ENCODE data around the gene RUNX3. TPM values are rescaled to one million over a fixed set of nuclear protein-coding genes. Genes with fewer than 3 reads are reported as not detected.

RUNX3 gene
- total RNA-seq, 2 donors from 2014 or later: 6.8 to 8.5 TPM

DNA sequence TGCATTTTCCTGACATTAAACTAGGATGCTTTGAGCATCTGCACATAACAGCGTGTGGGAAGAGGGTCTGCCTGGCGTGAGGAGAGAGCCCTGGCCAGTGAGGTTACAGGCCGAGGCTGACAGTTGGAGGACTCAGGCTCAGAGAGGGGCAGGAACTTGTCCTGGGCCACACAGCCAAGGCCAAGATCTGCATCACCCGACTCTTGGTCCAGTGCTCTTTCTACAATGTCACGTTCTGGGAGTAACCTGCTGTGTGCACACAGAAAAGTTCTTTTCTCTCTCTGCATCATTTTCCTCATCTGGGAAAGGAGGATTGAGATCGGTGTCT, 42.8 kb upstream of the RUNX3 start:
- Histone ChIP-seq H3K4me1 (ENCODE audit: control insufficient read depth in 1 of 2, low read depth in 2 of 2) (no peaks in the 10 kb centered on the region), H3K27me3 (replicated peaks; ENCODE audit: insufficient read depth) (no peaks in the 10 kb centered on the region), H3K4me3 (no peak overlapping the region), H3K27ac (no peak overlapping the region), H3K36me3 (no peaks in the 10 kb centered on the region), H3K9me3 (peaks cover 26% of the 10 kb centered on the region)
- TF ChIP-seq, protein P1, sequence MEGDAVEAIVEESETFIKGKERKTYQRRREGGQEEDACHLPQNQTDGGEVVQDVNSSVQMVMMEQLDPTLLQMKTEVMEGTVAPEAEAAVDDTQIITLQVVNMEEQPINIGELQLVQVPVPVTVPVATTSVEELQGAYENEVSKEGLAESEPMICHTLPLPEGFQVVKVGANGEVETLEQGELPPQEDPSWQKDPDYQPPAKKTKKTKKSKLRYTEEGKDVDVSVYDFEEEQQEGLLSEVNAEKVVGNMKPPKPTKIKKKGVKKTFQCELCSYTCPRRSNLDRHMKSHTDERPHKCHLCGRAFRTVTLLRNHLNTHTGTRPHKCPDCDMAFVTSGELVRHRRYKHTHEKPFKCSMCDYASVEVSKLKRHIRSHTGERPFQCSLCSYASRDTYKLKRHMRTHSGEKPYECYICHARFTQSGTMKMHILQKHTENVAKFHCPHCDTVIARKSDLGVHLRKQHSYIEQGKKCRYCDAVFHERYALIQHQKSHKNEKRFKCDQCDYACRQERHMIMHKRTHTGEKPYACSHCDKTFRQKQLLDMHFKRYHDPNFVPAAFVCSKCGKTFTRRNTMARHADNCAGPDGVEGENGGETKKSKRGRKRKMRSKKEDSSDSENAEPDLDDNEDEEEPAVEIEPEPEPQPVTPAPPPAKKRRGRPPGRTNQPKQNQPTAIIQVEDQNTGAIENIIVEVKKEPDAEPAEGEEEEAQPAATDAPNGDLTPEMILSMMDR (IDR thresholded peaks at IDR 0.05): no peak
- DNase-seq (ENCODE audit: low spot score): no peak
- no peak for ATAC-seq (ENCODE audit: insufficient number of reproducible peaks, low FRiP score, low read depth)

DNA sequence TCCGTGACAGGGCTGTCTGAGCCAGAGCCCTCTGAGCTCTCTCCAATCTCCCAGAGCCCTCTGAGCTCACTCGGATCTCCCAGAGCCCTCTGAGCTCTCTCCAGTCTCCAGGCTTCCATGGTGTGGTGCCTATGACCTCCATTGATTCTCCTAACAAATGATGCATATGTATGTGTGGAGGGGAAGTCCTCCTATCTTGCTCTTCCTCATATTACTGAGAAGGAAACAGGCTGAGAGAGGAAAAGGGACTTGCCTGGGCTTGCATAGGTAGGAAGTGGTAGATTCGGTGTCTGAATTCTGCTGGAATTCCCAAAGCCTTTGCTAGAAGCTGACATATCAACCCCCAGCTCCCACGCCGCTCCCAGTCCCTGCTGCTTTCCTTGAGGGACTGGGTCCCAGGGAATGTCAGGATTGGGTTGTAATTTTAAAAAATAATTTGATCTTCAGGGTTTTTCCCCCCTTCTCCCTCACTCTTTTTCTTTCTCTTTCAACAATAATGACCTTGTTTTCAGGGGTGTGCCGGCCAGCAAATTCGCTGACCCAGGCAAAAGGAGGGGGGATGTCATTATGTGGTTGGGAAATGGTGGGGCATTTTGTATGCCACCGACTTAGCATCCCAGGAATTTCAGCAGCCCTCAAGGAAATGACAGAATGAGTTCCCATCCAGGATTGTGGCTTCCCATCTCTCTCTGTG, 42.3 kb upstream of the RUNX3 start:
- H3K27me3 ChIP-seq (replicated peaks; ENCODE audit: insufficient read depth): no peaks in the 10 kb centered on the region
- H3K36me3 ChIP-seq: no peaks in the 10 kb centered on the region
- no peak for ATAC-seq (ENCODE audit: insufficient number of reproducible peaks, low FRiP score, low read depth)
- no peak for DNase-seq (ENCODE audit: low spot score)
- no peaks in the 10 kb centered on the region for H3K4me1 ChIP-seq (ENCODE audit: control insufficient read depth in 1 of 2, low read depth in 2 of 2)
- TF ChIP-seq, protein P1 (IDR thresholded peaks at IDR 0.05): no peak
- H3K4me3 ChIP-seq: no peak overlapping the region
- H3K9me3 ChIP-seq: peaks cover 26% of the 10 kb centered on the region
- H3K27ac ChIP-seq: no peak overlapping the region

DNA sequence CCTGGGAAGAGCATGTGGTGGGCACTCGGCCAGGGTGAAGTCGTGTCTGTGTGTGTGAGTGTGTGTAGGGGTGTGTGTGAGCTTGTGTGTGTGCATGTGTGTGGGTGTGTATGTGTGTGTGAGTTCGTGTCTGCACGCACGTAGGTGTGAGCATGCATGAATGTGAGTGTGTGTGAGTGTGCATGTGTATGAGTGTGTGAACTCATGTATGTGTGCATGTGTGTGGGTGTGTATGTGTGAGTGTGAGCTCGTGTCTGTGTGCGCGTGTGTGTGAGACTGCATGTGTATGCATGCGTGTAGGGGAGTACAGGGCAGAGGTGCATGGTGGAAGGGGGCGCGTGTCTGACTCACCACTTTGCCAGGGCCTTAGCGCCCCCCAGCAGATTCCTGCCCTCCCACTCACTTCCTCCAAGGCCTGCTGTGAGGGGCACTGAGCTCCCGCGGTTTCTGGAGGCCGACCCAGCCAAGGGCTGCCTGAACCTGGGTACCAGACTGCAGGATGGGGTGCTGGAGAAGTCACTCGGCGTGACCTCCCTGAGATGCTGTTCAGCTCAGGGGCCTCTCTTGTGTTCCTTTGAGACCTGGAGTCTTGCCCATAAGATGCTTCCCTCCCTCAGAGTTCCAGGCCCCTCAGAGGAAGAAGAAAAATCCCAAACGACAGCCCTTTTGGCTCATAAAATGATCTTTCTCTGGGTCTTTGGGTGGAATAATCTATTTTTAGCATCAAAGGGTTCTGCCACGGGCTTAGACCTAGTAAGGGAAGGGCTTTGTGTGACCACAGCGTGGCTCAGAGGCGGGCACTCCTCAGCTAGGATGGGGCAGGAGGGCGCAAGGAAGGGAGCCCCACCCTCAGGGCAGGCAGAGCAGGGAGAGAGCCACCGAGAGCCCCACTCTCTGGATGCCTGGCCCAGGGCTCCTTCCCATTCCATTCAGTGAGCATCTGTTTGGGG, 41.1 kb upstream of the RUNX3 start:
- no peaks in the 10 kb centered on the region for H3K4me1 ChIP-seq (ENCODE audit: control insufficient read depth in 1 of 2, low read depth in 2 of 2)
- ATAC-seq (ENCODE audit: insufficient number of reproducible peaks, low FRiP score, low read depth) (no peak), DNase-seq (ENCODE audit: low spot score) (no peak)
- H3K27me3 ChIP-seq (replicated peaks; ENCODE audit: insufficient read depth): no peaks in the 10 kb centered on the region
- H3K27ac ChIP-seq: no peak overlapping the region
- H3K4me3 ChIP-seq: no peak overlapping the region
- H3K36me3 ChIP-seq: no peaks in the 10 kb centered on the region
- TF ChIP-seq, protein P1 (IDR thresholded peaks at IDR 0.05): no peak
- peaks cover 21% of the 10 kb centered on the region for H3K9me3 ChIP-seq

DNA sequence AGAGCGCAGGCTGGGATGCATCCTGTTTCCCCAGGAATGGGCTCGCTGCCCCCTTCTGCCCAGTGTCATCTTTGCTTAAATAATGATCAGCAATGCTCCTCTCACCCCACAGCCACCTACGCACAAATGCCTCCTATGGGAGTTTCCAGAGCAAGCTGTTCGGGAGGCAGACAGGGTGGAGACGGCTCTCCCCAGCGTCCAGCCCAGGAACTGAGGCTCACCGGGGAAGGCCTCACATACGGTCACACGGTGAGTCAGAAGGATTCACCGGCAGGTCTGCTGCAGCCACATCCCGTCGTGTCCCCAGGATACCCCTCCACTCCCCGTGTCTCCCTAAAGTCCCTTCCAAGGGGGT, 40.3 kb upstream of the RUNX3 start:
- no peaks in the 10 kb centered on the region for H3K36me3 ChIP-seq
- H3K27me3 ChIP-seq (replicated peaks; ENCODE audit: insufficient read depth): no peaks in the 10 kb centered on the region
- H3K27ac ChIP-seq: no peak overlapping the region
- DNase-seq (ENCODE audit: low spot score): no peak
- TF ChIP-seq, protein P1 (IDR thresholded peaks at IDR 0.05): no peak
- ATAC-seq (ENCODE audit: insufficient number of reproducible peaks, low FRiP score, low read depth): no peak
- H3K4me3 ChIP-seq: no peak overlapping the region
- H3K9me3 ChIP-seq: peaks cover 14% of the 10 kb centered on the region
- H3K4me1 ChIP-seq (ENCODE audit: control insufficient read depth in 1 of 2, low read depth in 2 of 2): no peaks in the 10 kb centered on the region

DNA sequence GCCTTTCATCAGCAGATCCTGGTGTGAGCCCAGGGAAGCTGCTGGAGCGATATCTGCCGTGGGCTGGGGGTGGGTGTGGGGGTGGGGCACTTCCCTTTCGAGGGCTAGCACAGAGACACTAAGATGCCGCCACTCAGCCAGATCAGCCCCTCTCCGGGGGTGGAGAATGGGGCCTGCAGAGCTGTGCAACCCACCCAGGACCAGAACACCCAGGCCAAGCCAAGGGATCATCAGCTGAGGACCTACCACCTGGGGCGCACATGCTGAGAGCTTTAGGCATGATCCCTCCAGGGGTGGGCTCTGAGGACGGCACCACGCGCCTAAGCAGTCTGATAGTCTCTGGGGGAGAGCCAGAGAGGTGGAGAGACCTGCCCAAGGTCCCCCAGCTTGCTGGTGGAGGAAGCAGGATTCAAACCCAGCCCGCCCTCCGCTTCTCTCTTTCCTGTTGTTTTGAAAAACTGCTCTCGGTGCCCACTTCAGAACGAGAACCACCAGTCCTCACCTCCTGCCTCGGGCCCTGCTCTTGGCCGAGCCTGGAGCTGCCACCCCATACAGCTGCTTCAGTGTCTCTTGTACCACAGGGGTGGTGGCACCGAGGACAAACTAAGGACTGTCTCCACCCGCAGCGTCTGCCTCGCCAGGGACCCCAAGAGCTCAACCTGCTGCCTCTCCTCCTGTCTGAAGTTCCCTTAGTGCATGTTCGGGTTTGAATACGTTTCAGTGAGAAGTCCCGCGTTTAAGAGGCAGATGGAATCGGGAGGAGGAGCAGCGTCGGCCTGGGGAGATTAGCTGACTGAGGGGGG, 39.7 kb upstream of the RUNX3 start:
- ATAC-seq (ENCODE audit: insufficient number of reproducible peaks, low FRiP score, low read depth): no peak

More for the DNA sequence above, 39.7 kb upstream of the RUNX3 start:
- TF ChIP-seq, protein P1 (IDR thresholded peaks at IDR 0.05): no peak
- Histone ChIP-seq H3K4me3 (no peak overlapping the region), H3K27ac (no peak overlapping the region), H3K9me3 (peaks cover 9% of the 10 kb centered on the region), H3K27me3 (replicated peaks; ENCODE audit: insufficient read depth) (no peaks in the 10 kb centered on the region), H3K36me3 (no peaks in the 10 kb centered on the region), H3K4me1 (ENCODE audit: control insufficient read depth in 1 of 2, low read depth in 2 of 2) (no peaks in the 10 kb centered on the region)
- DNase-seq (ENCODE audit: low spot score): no peak

All from thoracic aorta (tissue), 2 donors.